ENCODE results near the gene TMEM168. TPM values are rescaled to one million over a fixed set of nuclear protein-coding genes. Genes with fewer than 3 reads are reported as not detected.
"Not testable (repeated sequence)": the region's sequence is repeated elsewhere in the genome, so short reads cannot be mapped to it uniquely, and the experiment has no call there.

TMEM168 gene
- total RNA-seq = 14.6 TPM
- polyA plus RNA-seq = 15.7 TPM
- long read RNA-seq, donor 1, full-length matches to known transcripts = 2 of 2 reads
- long read RNA-seq, donor 1, partial matches to known transcripts = 0 of 2 reads
- long read RNA-seq, donor 1, other reads (novel, unspliced or antisense) = 0 of 2 reads
- long read RNA-seq, donor 2 = 0 reads
- long read RNA-seq, donor 3, full-length matches to known transcripts = 6 of 6 reads
- long read RNA-seq, donor 3, partial matches to known transcripts = 0 of 6 reads
- long read RNA-seq, donor 3, other reads (novel, unspliced or antisense) = 0 of 6 reads
- long read RNA-seq, donor 4, full-length matches to known transcripts = 3 of 3 reads
- long read RNA-seq, donor 4, partial matches to known transcripts = 0 of 3 reads
- long read RNA-seq, donor 4, other reads (novel, unspliced or antisense) = 0 of 3 reads
- long read RNA-seq, donor 5, full-length matches to known transcripts = 6 of 13 reads
- long read RNA-seq, donor 5, partial matches to known transcripts = 7 of 13 reads
- long read RNA-seq, donor 5, other reads (novel, unspliced or antisense) = 0 of 13 reads
- long read RNA-seq, donor 6, full-length matches to known transcripts = 6 of 6 reads
- long read RNA-seq, donor 6, partial matches to known transcripts = 0 of 6 reads
- long read RNA-seq, donor 6, other reads (novel, unspliced or antisense) = 0 of 6 reads
- long read RNA-seq, donor 7, full-length matches to known transcripts = 8 of 8 reads
- long read RNA-seq, donor 7, partial matches to known transcripts = 0 of 8 reads
- long read RNA-seq, donor 7, other reads (novel, unspliced or antisense) = 0 of 8 reads
- long read RNA-seq, donor 8, full-length matches to known transcripts = 1 of 1 reads
- long read RNA-seq, donor 8, partial matches to known transcripts = 0 of 1 reads
- long read RNA-seq, donor 8, other reads (novel, unspliced or antisense) = 0 of 1 reads
- long read RNA-seq, donor 9 = 0 reads
- long read RNA-seq, donor 10, full-length matches to known transcripts = 4 of 4 reads
- long read RNA-seq, donor 10, partial matches to known transcripts = 0 of 4 reads
- long read RNA-seq, donor 10, other reads (novel, unspliced or antisense) = 0 of 4 reads

GRCh38 chr7:112789817-112790585, at the start of gene TMEM168:
TSS of gene TMEM168 (minus strand) at chr7:112790393. CDS start at chr7:112784825, 5,568 bp downstream.
- H3K36me3 ChIP-seq (ENCODE audit: control insufficient read depth in 2 of 2, insufficient read depth in 2 of 2, low read length in 1 of 2) = no peaks in the 10 kb centered on the region
- peak within 1 kb of the TSS; percentile 66 to 92 for H3K4me3 ChIP-seq (ENCODE audit: low read length in 2 of 2)
- H3K27me3 ChIP-seq (ENCODE audit: control insufficient read depth in 2 of 2, insufficient read depth in 1 of 2, low read length in 1 of 2) = no peaks in the 10 kb centered on the region

DNA sequence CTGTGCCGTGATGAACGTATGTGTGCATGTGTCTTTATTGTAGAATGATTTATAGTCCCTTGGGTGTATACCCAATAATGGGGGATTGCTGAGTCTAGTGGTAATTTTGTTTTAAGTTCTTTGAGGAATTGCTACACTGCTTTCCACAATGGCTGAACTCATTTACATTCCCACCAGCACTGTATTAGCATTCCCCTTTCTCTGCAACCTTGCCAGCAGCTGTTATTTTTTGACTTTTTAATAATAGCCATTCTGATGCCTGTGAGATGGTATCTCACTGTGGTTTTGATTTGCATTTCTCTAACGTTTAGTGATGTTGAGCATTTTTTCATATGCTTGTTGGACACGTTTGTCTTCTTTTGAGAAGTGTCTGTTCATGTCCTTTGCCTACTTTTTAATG, 45.7 kb upstream of the TMEM168 start:
- not testable (repeated sequence) for H3K9me3 ChIP-seq (ENCODE audit: control insufficient read depth in 2 of 2, insufficient read depth in 1 of 2, low read length in 1 of 2); H3K4me3 ChIP-seq (ENCODE audit: low read length in 2 of 2); H3K4me1 ChIP-seq (ENCODE audit: control insufficient read depth in 2 of 2, insufficient read depth in 2 of 2, low read length in 2 of 2); H3K27ac ChIP-seq (ENCODE audit: low read depth in 1 of 2, low read length in 1 of 2); H3K36me3 ChIP-seq (ENCODE audit: control insufficient read depth in 2 of 2, insufficient read depth in 2 of 2, low read length in 1 of 2); H3K27me3 ChIP-seq (ENCODE audit: control insufficient read depth in 2 of 2, insufficient read depth in 1 of 2, low read length in 1 of 2); DNase-seq (ENCODE audit: low read depth in 6 of 9, low spot score in 9 of 9)
- WGBS = 92% methylated on average over 4 of the region's 4 CpGs

More at GRCh38 chr7:112789817-112790585, at the start of gene TMEM168:
- H3K27ac ChIP-seq (ENCODE audit: low read depth in 1 of 2, low read length in 1 of 2) = peak within 1 kb of the TSS; percentile 87 to 91
- no peaks in the 10 kb centered on the region for H3K9me3 ChIP-seq (ENCODE audit: control insufficient read depth in 2 of 2, insufficient read depth in 1 of 2, low read length in 1 of 2)
- peaks cover 11% of the 10 kb centered on the region in 2 donors for H3K4me1 ChIP-seq (ENCODE audit: control insufficient read depth in 2 of 2, insufficient read depth in 2 of 2, low read length in 2 of 2)
- DNase-seq (ENCODE audit: low read depth in 6 of 9, low spot score in 9 of 9) = peak in 8 of 9 donors; percentile 57 to 90 (median 76)
- WGBS = under 1% methylated on average over 67 of the region's 67 CpGs

DNA sequence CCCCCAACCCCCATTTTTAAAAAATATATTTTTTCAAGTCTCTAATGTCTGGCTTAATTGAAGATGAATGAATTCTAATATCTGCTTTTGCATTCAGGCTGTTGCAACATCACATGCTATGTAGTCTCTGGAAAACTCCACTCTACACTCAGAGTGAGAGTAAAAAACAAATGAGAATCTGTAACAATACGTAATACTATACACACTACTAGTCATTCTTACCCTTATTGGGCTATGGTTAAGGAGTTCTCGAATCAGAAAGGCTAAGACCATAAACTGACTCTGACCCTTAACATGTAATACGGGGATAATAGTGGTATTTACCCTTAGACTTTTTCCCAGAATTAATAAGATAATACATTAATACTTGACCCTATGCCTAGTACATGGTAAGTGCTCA, 42.9 kb upstream of the TMEM168 start:
- Histone ChIP-seq H3K9me3 (ENCODE audit: control insufficient read depth in 2 of 2, insufficient read depth in 1 of 2, low read length in 1 of 2) (no peaks in the 10 kb centered on the region), H3K27ac (ENCODE audit: low read depth in 1 of 2, low read length in 1 of 2) (no peak overlapping the region), H3K4me3 (ENCODE audit: low read length in 2 of 2) (no peak overlapping the region), H3K36me3 (ENCODE audit: control insufficient read depth in 2 of 2, insufficient read depth in 2 of 2, low read length in 1 of 2) (peaks cover 0 to 3% of the 10 kb centered on the region in 2 donors), H3K27me3 (ENCODE audit: control insufficient read depth in 2 of 2, insufficient read depth in 1 of 2, low read length in 1 of 2) (no peaks in the 10 kb centered on the region), H3K4me1 (ENCODE audit: control insufficient read depth in 2 of 2, insufficient read depth in 2 of 2, low read length in 2 of 2) (no peaks in the 10 kb centered on the region)
- 98% methylated on average over 3 of the region's 3 CpGs for WGBS
- no peak for DNase-seq (ENCODE audit: low read depth in 6 of 9, low spot score in 9 of 9)

GRCh38 chr7:112830769-112831168, 40.6 kb upstream of the TMEM168 start:
- H3K4me1 ChIP-seq (ENCODE audit: control insufficient read depth in 2 of 2, insufficient read depth in 2 of 2, low read length in 2 of 2) = no peaks in the 10 kb centered on the region
- no peak for DNase-seq (ENCODE audit: low read depth in 6 of 9, low spot score in 9 of 9)
- H3K27me3 ChIP-seq (ENCODE audit: control insufficient read depth in 2 of 2, insufficient read depth in 1 of 2, low read length in 1 of 2) = no peaks in the 10 kb centered on the region
- H3K36me3 ChIP-seq (ENCODE audit: control insufficient read depth in 2 of 2, insufficient read depth in 2 of 2, low read length in 1 of 2) = peaks cover 0 to 6% of the 10 kb centered on the region in 2 donors
- H3K4me3 ChIP-seq (ENCODE audit: low read length in 2 of 2) = no peak overlapping the region
- no peaks in the 10 kb centered on the region for H3K9me3 ChIP-seq (ENCODE audit: control insufficient read depth in 2 of 2, insufficient read depth in 1 of 2, low read length in 1 of 2)
- no peak overlapping the region for H3K27ac ChIP-seq (ENCODE audit: low read depth in 1 of 2, low read length in 1 of 2)

- Histone ChIP-seq H3K36me3 (ENCODE audit: control insufficient read depth in 2 of 2, insufficient read depth in 2 of 2, low read length in 1 of 2) (peaks cover 0 to 6% of the 10 kb centered on the region in 2 donors), H3K4me1 (ENCODE audit: control insufficient read depth in 2 of 2, insufficient read depth in 2 of 2, low read length in 2 of 2) (no peaks in the 10 kb centered on the region), H3K27me3 (ENCODE audit: control insufficient read depth in 2 of 2, insufficient read depth in 1 of 2, low read length in 1 of 2) (no peaks in the 10 kb centered on the region), H3K9me3 (ENCODE audit: control insufficient read depth in 2 of 2, insufficient read depth in 1 of 2, low read length in 1 of 2) (no peaks in the 10 kb centered on the region), H3K27ac (ENCODE audit: low read depth in 1 of 2, low read length in 1 of 2) (no peak overlapping the region), H3K4me3 (ENCODE audit: low read length in 2 of 2) (no peak overlapping the region)
- WGBS = 98% methylated on average over 1 of the region's 1 CpG
- DNase-seq (ENCODE audit: low read depth in 6 of 9, low spot score in 9 of 9) = no peak
Measured at GRCh38 chr7:112828696-112829095, 38.5 kb upstream of the TMEM168 start.

GRCh38 chr7:112821345-112821744, 31.2 kb upstream of the TMEM168 start:
- H3K4me3 ChIP-seq (ENCODE audit: low read length in 2 of 2) = no peak overlapping the region
- H3K36me3 ChIP-seq (ENCODE audit: control insufficient read depth in 2 of 2, insufficient read depth in 2 of 2, low read length in 1 of 2) = peaks cover 0 to 4% of the 10 kb centered on the region in 2 donors
- no peaks in the 10 kb centered on the region for H3K4me1 ChIP-seq (ENCODE audit: control insufficient read depth in 2 of 2, insufficient read depth in 2 of 2, low read length in 2 of 2)
- no peak for DNase-seq (ENCODE audit: low read depth in 6 of 9, low spot score in 9 of 9)
- no peak overlapping the region for H3K27ac ChIP-seq (ENCODE audit: low read depth in 1 of 2, low read length in 1 of 2)
- H3K9me3 ChIP-seq (ENCODE audit: control insufficient read depth in 2 of 2, insufficient read depth in 1 of 2, low read length in 1 of 2) = no peaks in the 10 kb centered on the region
- H3K27me3 ChIP-seq (ENCODE audit: control insufficient read depth in 2 of 2, insufficient read depth in 1 of 2, low read length in 1 of 2) = no peaks in the 10 kb centered on the region

DNA sequence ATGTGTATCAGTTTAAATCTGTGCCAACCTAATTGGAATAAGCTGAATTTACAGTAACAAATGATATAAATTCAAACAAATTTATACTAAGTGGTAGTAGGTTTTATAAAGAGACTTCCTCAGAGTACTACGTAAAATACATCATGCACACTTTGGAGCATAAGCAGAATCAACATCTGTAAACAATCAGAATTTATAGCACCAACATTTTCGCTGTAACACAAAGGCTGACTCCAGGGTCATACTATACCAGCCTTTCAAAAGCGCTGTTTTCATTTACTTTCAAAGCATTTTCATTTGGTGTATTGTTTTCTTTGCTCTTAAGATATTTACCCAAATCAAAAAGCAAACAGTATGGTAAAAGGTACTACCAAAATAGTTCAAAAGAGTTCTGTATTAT, 29.3 kb upstream of the TMEM168 start:
- H3K27ac ChIP-seq (ENCODE audit: low read depth in 1 of 2, low read length in 1 of 2) = no peak overlapping the region
- no peaks in the 10 kb centered on the region for H3K9me3 ChIP-seq (ENCODE audit: control insufficient read depth in 2 of 2, insufficient read depth in 1 of 2, low read length in 1 of 2)
- no peak overlapping the region for H3K4me3 ChIP-seq (ENCODE audit: low read length in 2 of 2)
- H3K27me3 ChIP-seq (ENCODE audit: control insufficient read depth in 2 of 2, insufficient read depth in 1 of 2, low read length in 1 of 2) = no peaks in the 10 kb centered on the region
- 98% methylated on average over 3 of the region's 3 CpGs for WGBS
- H3K36me3 ChIP-seq (ENCODE audit: control insufficient read depth in 2 of 2, insufficient read depth in 2 of 2, low read length in 1 of 2) = peaks cover 0 to 4% of the 10 kb centered on the region in 2 donors
- no peaks in the 10 kb centered on the region for H3K4me1 ChIP-seq (ENCODE audit: control insufficient read depth in 2 of 2, insufficient read depth in 2 of 2, low read length in 2 of 2)
- no peak for DNase-seq (ENCODE audit: low read depth in 6 of 9, low spot score in 9 of 9)

GRCh38 chr7:112806156-112806555, 16.0 kb upstream of the TMEM168 start:
- WGBS = 97% methylated on average over 4 of the region's 4 CpGs
- H3K4me3 ChIP-seq (ENCODE audit: low read length in 2 of 2) = no peak overlapping the region
- no peak for DNase-seq (ENCODE audit: low read depth in 6 of 9, low spot score in 9 of 9)

More at GRCh38 chr7:112806156-112806555, 16.0 kb upstream of the TMEM168 start:
- H3K4me1 ChIP-seq (ENCODE audit: control insufficient read depth in 2 of 2, insufficient read depth in 2 of 2, low read length in 2 of 2) = no peaks in the 10 kb centered on the region
- no peaks in the 10 kb centered on the region for H3K27me3 ChIP-seq (ENCODE audit: control insufficient read depth in 2 of 2, insufficient read depth in 1 of 2, low read length in 1 of 2)
- H3K9me3 ChIP-seq (ENCODE audit: control insufficient read depth in 2 of 2, insufficient read depth in 1 of 2, low read length in 1 of 2) = no peaks in the 10 kb centered on the region
- no peaks in the 10 kb centered on the region for H3K36me3 ChIP-seq (ENCODE audit: control insufficient read depth in 2 of 2, insufficient read depth in 2 of 2, low read length in 1 of 2)
- no peak overlapping the region for H3K27ac ChIP-seq (ENCODE audit: low read depth in 1 of 2, low read length in 1 of 2)
